Keratinocyte (primary cell): ENCODE measurements around the gene MIXL1. TPM values are rescaled to one million over a fixed set of nuclear protein-coding genes. Genes with fewer than 3 reads are reported as not detected.

Experiments used
- DNase-seq: peaks from one replicate; pipeline ENCODE4 v3.0.0-alpha.2; 2011; ENCODE audit warnings: low read depth, missing footprints, low spot score
- FAIRE-seq: peaks from 2 replicates; lab custom pipeline; 2011; peaks lifted over from hg19 to GRCh38; lab: Jason Lieb, UNC
- H2AFZ ChIP-seq: 2 replicates; pipeline ENCODE4 v1.6.0; 2012; ENCODE audit warnings: low read length, control low read depth, inconsistent platforms; ENCODE audit not compliant: control insufficient read depth
- H3K27ac ChIP-seq: 2 replicates; pipeline ENCODE4 v1.5.1; 2011; ENCODE audit warnings: low read length; ENCODE audit not compliant: control insufficient read depth, insufficient read depth
- H3K27me3 ChIP-seq: 3 replicates; pipeline ENCODE4 v1.6.0; 2011; ENCODE audit warnings: low read length; ENCODE audit not compliant: control insufficient read depth, insufficient read depth; ENCODE audit errors: extremely low read depth
- H3K36me3 ChIP-seq, 2 experiments: 2 replicates in 1 of 2; 3 replicates in 1 of 2; pipeline ENCODE4 v1.5.1; 2011; ENCODE audit warnings: low read length in 2 of 2, mild to moderate bottlenecking in 1 of 2; ENCODE audit not compliant: control insufficient read depth in 2 of 2, insufficient read depth in 2 of 2; ENCODE audit errors: extremely low read depth in 1 of 2
- H3K4me1 ChIP-seq: 3 replicates; pipeline ENCODE4 v1.5.1; 2011; ENCODE audit warnings: low read length; ENCODE audit not compliant: control insufficient read depth, insufficient read depth; ENCODE audit errors: extremely low read depth
- H3K4me2 ChIP-seq: 3 replicates; pipeline ENCODE4 v1.6.0; 2011; ENCODE audit warnings: low read depth, low read length; ENCODE audit not compliant: control insufficient read depth, insufficient read depth; ENCODE audit errors: extremely low read depth
- H3K4me3 ChIP-seq, 3 experiments: fragments of 200-600 bp in 1 of 3; sonication (generic) in 1 of 3; 2 replicates in 2 of 3; 3 replicates in 1 of 3; pipeline ENCODE4 v1.5.1; 2011 to 2016; ENCODE audit warnings: low read length in 3 of 3, mild to moderate bottlenecking in 3 of 3, control low read depth in 2 of 3, inconsistent platforms in 1 of 3, low read depth in 1 of 3, mixed read lengths in 1 of 3, mixed run types in 1 of 3, moderate library complexity in 1 of 3; ENCODE audit not compliant: control insufficient read depth in 2 of 3, insufficient read depth in 2 of 3; ENCODE audit errors: extremely low read depth in 1 of 3
- H3K79me2 ChIP-seq: 2 replicates; pipeline ENCODE4 v1.6.0; 2012; ENCODE audit warnings: low read length; ENCODE audit not compliant: control insufficient read depth, insufficient read depth
- H3K9ac ChIP-seq: 3 replicates; pipeline ENCODE4 v1.6.0; 2011; ENCODE audit warnings: low read length; ENCODE audit not compliant: control insufficient read depth, insufficient read depth; ENCODE audit errors: extremely low read depth
- H3K9me1 ChIP-seq: 3 replicates; pipeline ENCODE4 v1.6.0; 2011; ENCODE audit warnings: low read length; ENCODE audit not compliant: control insufficient read depth, insufficient read depth; ENCODE audit errors: extremely low read depth
- H3K9me3 ChIP-seq: 2 replicates; pipeline ENCODE4 v1.5.1; 2012; ENCODE audit warnings: low read depth, low read length; ENCODE audit not compliant: control insufficient read depth
- H4K20me1 ChIP-seq: 3 replicates; pipeline ENCODE4 v1.6.0; 2011; ENCODE audit warnings: low read length; ENCODE audit not compliant: control insufficient read depth, insufficient read depth; ENCODE audit errors: extremely low read depth
- CTCF ChIP-seq, 3 experiments: IDR thresholded peaks in 1 of 3; conservative IDR thresholded peaks in 1 of 3; optimal IDR thresholded peaks in 1 of 3; 2 replicates in 2 of 3; 3 replicates in 1 of 3; pipeline versions ENCODE3 to v1.5.1; 2011; ENCODE audit warnings: low read length in 3 of 3, mild to moderate bottlenecking in 3 of 3, moderate library complexity in 2 of 3, control low read depth in 1 of 3, inconsistent platforms in 1 of 3; ENCODE audit not compliant: insufficient read depth in 2 of 3; ENCODE audit errors: extremely low read depth in 1 of 3
- EZH2 ChIP-seq: IDR thresholded peaks from one replicate; pipeline ENCODE4 v1.6.1; 2012; ENCODE audit warnings: inconsistent platforms, mild to moderate bottlenecking, low read length, moderate library complexity
- dilution Hi-C: fragments of 300-500 bp; cut with MboI; formaldehyde crosslinking; loops from one replicate; pipeline ENCODE4 v1.7.0; 2020; ENCODE audit warnings: low sequenced_read_pairs; ENCODE audit not compliant: extremely low pct_ligation_motif_present
- polyA plus RNA-seq, 5 experiments: library from polyadenylated mRNA; depleted of rRNA in 3 of 5; stranded (reverse) in 3 of 5; stranded (forward) in 1 of 5; unstranded in 1 of 5; fragments of >200 nt; gene quantifications; 1 replicate in 1 of 5; 2 replicates in 3 of 5; 3 replicates in 1 of 5; pipeline versions ENCODE4 v1.2.1 to v1.2.3, GENCODE V29; 2011 to 2012; ENCODE audit warnings: missing spikeins in 2 of 5, low read depth in 1 of 5, low replicate concordance in 1 of 5

The MIXL1 gene
- polyA plus RNA-seq, 1 donor (not counting 4 experiments of a cell fraction or from before 2014, with no cell fraction given) = not detected

- Histone ChIP-seq H4K20me1 (no peaks in the 10 kb centered on the region), H3K4me3 (no peak overlapping the region), H3K9me3 (no peaks in the 10 kb centered on the region), H3K79me2 (no peaks in the 10 kb centered on the region), H3K9ac (no peak overlapping the region), H3K27me3 (peaks cover 4% of the 10 kb centered on the region), H3K4me1 (no peaks in the 10 kb centered on the region), H2AFZ (no peak overlapping the region), H3K36me3 (no peaks in the 10 kb centered on the region), H3K27ac (no peak overlapping the region), H3K9me1 (no peaks in the 10 kb centered on the region), H3K4me2 (no peak overlapping the region)
- DNase-seq (no peak), FAIRE-seq (no peak)
- dilution Hi-C loops = no loop called here
- no peak for TF ChIP-seq EZH2
Measured at GRCh38 chr1:226207048-226207447, 16.4 kb upstream of the MIXL1 start.

- Histone ChIP-seq H3K4me3 (no peak overlapping the region), H3K79me2 (no peaks in the 10 kb centered on the region), H4K20me1 (no peaks in the 10 kb centered on the region), H3K27ac (no peak overlapping the region), H3K4me2 (no peak overlapping the region), H3K9ac (no peak overlapping the region), H3K9me3 (no peaks in the 10 kb centered on the region), H3K4me1 (peaks cover 2% of the 10 kb centered on the region), H3K27me3 (peaks cover 4% of the 10 kb centered on the region), H3K36me3 (no peaks in the 10 kb centered on the region), H2AFZ (no peak overlapping the region), H3K9me1 (no peaks in the 10 kb centered on the region)
- DNase-seq (no peak), FAIRE-seq (no peak)
- no peak for TF ChIP-seq CTCF (optimal IDR thresholded peaks at IDR 0.05 in 1 of 3, IDR thresholded peaks at IDR 0.05 in 1 of 3, conservative IDR thresholded peaks at IDR 0.05 in 1 of 3; ENCODE audit: extremely low read depth in 1 of 3, insufficient read depth in 2 of 3, low read length in 3 of 3)
- no peak for TF ChIP-seq EZH2
- dilution Hi-C loops = no loop called here
Measured at GRCh38 chr1:226209307-226210059, 14.0 kb upstream of the MIXL1 start.
